ENCODE measurements around the gene MAST1.
"Not testable (repeated sequence)": the region's sequence is repeated elsewhere in the genome, so short reads cannot be mapped to it uniquely, and the experiment has no call there.

Gene MAST1

GRCh38 chr19:12899891-12900518 lies 61.7 kb downstream of the MAST1 start:
- no peak for DNase-seq

GRCh38 chr19:12907166-12907565 lies 68.9 kb downstream of the MAST1 start:
- no peak for DNase-seq

GRCh38 chr19:12912571-12912970 lies 74.3 kb downstream of the MAST1 start:
- DNase-seq: no peak

- DNase-seq: no peak
Measured at GRCh38 chr19:12913011-12913561, 74.8 kb downstream of the MAST1 start.

- peak; percentile 51 for DNase-seq
Measured at GRCh38 chr19:12913851-12914690, 75.8 kb downstream of the MAST1 start.

- not testable (repeated sequence) for DNase-seq
Measured at GRCh38 chr19:12915860-12916259, 77.5 kb downstream of the MAST1 start.

- no peak for DNase-seq
Measured at GRCh38 chr19:12918253-12918652, 79.9 kb downstream of the MAST1 start.

GRCh38 chr19:12921047-12921446 lies 82.7 kb downstream of the MAST1 start:
- DNase-seq: no peak

GRCh38 chr19:12922959-12923358 lies 84.6 kb downstream of the MAST1 start:
- no peak for DNase-seq

Data from central memory CD4-positive, alpha-beta T cell (primary cell).